AG09319 (cell line): Measurements from ENCODE around the gene SMIM45.

Experiments
- DNase-seq: peaks from one replicate; pipeline ENCODE4 v3.0.0-alpha.2; 2010; ENCODE audit warnings: low read depth; ENCODE audit errors: extremely low read depth
- CTCF ChIP-seq: IDR thresholded peaks from 2 replicates; pipeline ENCODE4 v1.5.1; 2011; ENCODE audit warnings: low read depth, mild to moderate bottlenecking, inconsistent platforms, low read length, moderate library complexity

The SMIM45 gene

GRCh38 chr22:41925783-41926460 lies 26.0 kb upstream of the SMIM45 start:
- TF ChIP-seq CTCF: peak; percentile 42
- DNase-seq: no peak

GRCh38 chr22:41927813-41928212 lies 24.1 kb upstream of the SMIM45 start:
- no peak for DNase-seq
- TF ChIP-seq CTCF: no peak

DNA sequence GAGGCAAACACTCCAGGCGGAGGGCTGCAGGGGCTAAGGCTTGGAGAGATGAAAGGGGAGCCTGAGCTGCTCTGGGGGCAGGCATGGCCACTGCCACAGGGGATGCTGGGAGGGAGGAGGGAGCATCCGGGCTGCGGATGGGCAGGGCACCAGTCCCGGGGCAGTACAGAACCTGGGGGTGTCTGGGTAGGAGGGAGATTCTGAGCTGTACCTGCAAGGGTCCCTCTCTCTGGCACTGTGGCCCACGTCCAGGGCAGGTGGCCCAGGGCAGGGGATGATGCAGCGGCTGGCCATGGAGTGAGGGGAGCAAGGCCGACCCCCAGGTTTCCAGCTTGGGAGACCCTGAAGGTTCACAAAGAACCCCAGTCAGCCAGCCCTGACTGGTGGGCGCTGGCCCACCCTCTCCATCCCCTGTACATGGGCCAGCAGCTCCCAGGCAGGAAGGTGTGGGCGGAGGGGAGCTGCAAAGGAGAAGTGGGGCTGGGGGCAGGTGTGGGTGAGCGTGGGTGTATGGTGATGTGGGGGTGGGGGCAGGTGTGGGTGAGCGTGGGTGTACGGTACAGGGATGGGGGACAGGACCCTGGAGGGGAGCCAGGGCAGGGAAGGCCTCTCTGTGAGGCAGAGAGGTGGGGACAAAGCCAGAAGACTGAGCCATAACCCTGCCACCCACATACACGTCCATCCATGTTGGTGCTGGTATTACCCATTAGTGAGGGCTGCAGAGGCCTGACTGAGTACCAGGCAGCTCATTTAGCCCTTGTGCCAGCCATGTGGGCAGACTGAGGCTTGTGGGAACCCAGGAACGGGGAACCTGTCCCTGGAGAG lies 23.1 kb upstream of the SMIM45 start:
- TF ChIP-seq CTCF: no peak
- no peak for DNase-seq

DNA sequence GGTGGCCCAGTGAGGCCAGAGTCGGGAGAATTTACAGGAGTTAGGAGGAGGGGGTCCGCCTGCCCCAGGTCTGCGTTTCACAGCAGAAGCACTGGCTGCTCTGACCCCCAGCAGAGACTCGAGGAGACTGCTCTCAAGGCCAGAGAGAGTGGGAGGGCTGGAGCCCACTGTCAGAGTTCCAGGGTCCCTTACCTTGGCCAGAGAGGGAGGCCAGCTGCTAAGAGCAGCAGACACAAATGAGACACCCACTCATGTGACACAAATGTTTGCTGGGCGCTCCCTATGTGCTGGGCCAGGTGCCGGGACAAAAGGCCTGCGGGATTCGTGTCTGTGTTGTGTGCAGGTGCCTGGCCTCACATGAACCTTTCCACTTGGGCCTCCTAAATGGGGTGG lies 22.5 kb upstream of the SMIM45 start:
- no peak for DNase-seq
- no peak for TF ChIP-seq CTCF

- no peak for TF ChIP-seq CTCF
- no peak for DNase-seq
Observed at GRCh38 chr22:41931701-41932269, 20.2 kb upstream of the SMIM45 start.

- no peak for TF ChIP-seq CTCF
Observed at GRCh38 chr22:41932353-41932752, 19.6 kb upstream of the SMIM45 start.

More at GRCh38 chr22:41932353-41932752, 19.6 kb upstream of the SMIM45 start:
- no peak for DNase-seq
